Mammary epithelial cell (primary cell): ENCODE results near the gene MRPS23.

Experiments used
- EZH2 ChIP-seq: IDR thresholded peaks from 2 replicates; pipeline ENCODE4 v1.6.1; 2012; ENCODE audit warnings: low read length, inconsistent platforms, borderline replicate concordance
- TF ChIP-seq, protein P1 (sequence below), 2 donors: IDR thresholded peaks in 1 of 2; conservative IDR thresholded peaks in 1 of 2; 2 replicates each; pipeline ENCODE4 v1.5.1; 2011 to 2012; ENCODE audit warnings: inconsistent platforms in 2 of 2, low read length in 2 of 2, mild to moderate bottlenecking in 2 of 2, control low read depth in 1 of 2, low read depth in 1 of 2; ENCODE audit not compliant: insufficient read depth in 1 of 2; ENCODE audit errors: extremely low read depth in 1 of 2

DNA sequence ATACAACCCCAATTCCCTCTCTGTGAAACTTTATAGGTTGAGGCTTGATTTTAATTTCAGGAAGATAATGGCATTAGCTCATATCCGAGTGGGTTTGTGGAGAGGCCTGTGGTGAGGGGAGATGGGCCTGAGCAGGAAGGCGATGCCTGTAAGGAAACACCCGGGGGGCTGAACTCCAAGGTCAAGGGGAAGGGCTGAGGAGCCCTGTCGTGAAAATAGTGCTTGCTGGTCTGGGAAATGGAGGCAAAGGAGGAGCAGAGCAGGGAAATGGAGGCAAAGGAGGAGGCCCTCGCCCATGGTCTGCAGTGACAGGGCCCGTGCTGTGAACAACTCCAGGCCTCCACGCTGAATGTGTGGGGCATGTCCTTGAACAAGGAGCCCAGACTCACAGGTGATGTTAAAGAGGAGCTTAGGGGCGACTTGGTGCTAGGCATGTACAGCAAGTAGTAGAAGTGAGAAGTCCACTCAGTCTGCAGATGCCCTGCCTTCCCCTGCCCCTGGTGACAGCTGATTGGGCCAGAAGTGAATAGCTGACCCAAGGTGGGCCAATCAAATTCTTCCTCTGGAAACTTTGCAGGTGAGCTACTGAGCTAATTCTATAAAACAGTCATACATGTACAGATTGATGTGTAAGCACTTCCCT lies 38.1 kb downstream of the MRPS23 start:
- TF ChIP-seq, protein P1, sequence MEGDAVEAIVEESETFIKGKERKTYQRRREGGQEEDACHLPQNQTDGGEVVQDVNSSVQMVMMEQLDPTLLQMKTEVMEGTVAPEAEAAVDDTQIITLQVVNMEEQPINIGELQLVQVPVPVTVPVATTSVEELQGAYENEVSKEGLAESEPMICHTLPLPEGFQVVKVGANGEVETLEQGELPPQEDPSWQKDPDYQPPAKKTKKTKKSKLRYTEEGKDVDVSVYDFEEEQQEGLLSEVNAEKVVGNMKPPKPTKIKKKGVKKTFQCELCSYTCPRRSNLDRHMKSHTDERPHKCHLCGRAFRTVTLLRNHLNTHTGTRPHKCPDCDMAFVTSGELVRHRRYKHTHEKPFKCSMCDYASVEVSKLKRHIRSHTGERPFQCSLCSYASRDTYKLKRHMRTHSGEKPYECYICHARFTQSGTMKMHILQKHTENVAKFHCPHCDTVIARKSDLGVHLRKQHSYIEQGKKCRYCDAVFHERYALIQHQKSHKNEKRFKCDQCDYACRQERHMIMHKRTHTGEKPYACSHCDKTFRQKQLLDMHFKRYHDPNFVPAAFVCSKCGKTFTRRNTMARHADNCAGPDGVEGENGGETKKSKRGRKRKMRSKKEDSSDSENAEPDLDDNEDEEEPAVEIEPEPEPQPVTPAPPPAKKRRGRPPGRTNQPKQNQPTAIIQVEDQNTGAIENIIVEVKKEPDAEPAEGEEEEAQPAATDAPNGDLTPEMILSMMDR (conservative IDR thresholded peaks at IDR 0.05 in 1 of 2, IDR thresholded peaks at IDR 0.05 in 1 of 2; ENCODE audit: extremely low read depth in 1 of 2, insufficient read depth in 1 of 2, low read depth in 1 of 2, low read length in 2 of 2) = no peak
- TF ChIP-seq EZH2 = no peak
